H1 (cell line): ENCODE measurements around the gene SLC8A1. TPM values are rescaled to one million over a fixed set of nuclear protein-coding genes. Genes with fewer than 3 reads are reported as not detected.

Source experiments
- EP300 ChIP-seq, 2 experiments: IDR thresholded peaks; 1 replicate in 1 of 2; 2 replicates in 1 of 2; pipeline ENCODE4 v1.6.1; 2011 to 2012; ENCODE audit warnings: low read depth in 2 of 2, low read length in 2 of 2, mild to moderate bottlenecking in 2 of 2, borderline replicate concordance in 1 of 2, inconsistent platforms in 1 of 2, moderate library complexity in 1 of 2
- KDM1A ChIP-seq: fragments of 200-600, 300-600 bp; sonication (generic); IDR thresholded peaks from 2 replicates; pipeline ENCODE4 v1.7.1; 2016; ENCODE audit warnings: mild to moderate bottlenecking, low read length, borderline replicate concordance
- NANOG ChIP-seq: IDR thresholded peaks from 2 replicates; pipeline ENCODE4 v1.6.1; 2011; ENCODE audit warnings: low read length, low read depth, mild to moderate bottlenecking, inconsistent platforms; ENCODE audit not compliant: insufficient read depth, poor library complexity, severe bottlenecking
- RAD21 ChIP-seq, 2 experiments: IDR thresholded peaks in 1 of 2; conservative IDR thresholded peaks in 1 of 2; 2 replicates each; pipeline ENCODE4 v1.6.1; 2011; ENCODE audit warnings: low read depth in 2 of 2, low read length in 2 of 2, improper control_type of control experiment in 1 of 2, inconsistent platforms in 1 of 2, mild to moderate bottlenecking in 1 of 2, moderate library complexity in 1 of 2
- RNF2 ChIP-seq: fragments of 200-900, 300-1000 bp; sonication (generic); IDR thresholded peaks from 2 replicates; pipeline ENCODE4 v1.7.1; 2016; ENCODE audit warnings: borderline replicate concordance, low read depth, mild to moderate bottlenecking, antibody characterized with exemption, low read length; ENCODE audit not compliant: poor library complexity, severe bottlenecking; ENCODE audit errors: missing control alignments
- SAP30 ChIP-seq: fragments of 300-600 bp; sonication (generic); IDR thresholded peaks from 2 replicates; pipeline ENCODE4 v1.7.1; 2012; ENCODE audit warnings: low read length, moderate library complexity, mild to moderate bottlenecking, inconsistent platforms; ENCODE audit not compliant: insufficient read depth, insufficient replicate concordance
- SIRT6 ChIP-seq: IDR thresholded peaks from one replicate; pipeline ENCODE4 v1.7.1; 2012; ENCODE audit warnings: low read length, inconsistent platforms
- polyA plus RNA-seq, 7 experiments: library from polyadenylated mRNA; depleted of rRNA in 3 of 7; stranded (reverse) in 5 of 7; unstranded in 2 of 7; fragments of >200 nt in 5 of 7; fragments of 200-250 nt in 2 of 7; gene quantifications; 1 replicate in 5 of 7; 2 replicates in 1 of 7; 4 replicates in 1 of 7; pipeline versions ENCODE4 v1.2.1 to v1.2.3, GENCODE V29; 2011 to 2013; ENCODE audit warnings: missing spikeins in 2 of 7, mixed read lengths in 2 of 7
- total RNA-seq: library from RNA; stranded (reverse); fragmentation: NEBNext Ultra II Directional; extraction: Animal tissue kit (Norgen Biotek cat#: 25700); gene quantifications from 2 replicates; pipeline ENCODE4 v1.2.1, GENCODE V29; 2021
- TF ChIP-seq, protein P1 (sequence below): fragments of 300-600 bp; sonication (generic); IDR thresholded peaks from 2 replicates; pipeline ENCODE4 v1.7.1; 2012; ENCODE audit warnings: low read length, moderate library complexity, mild to moderate bottlenecking, inconsistent platforms; ENCODE audit not compliant: insufficient replicate concordance
- TF ChIP-seq, protein P2 (sequence below): IDR thresholded peaks from 2 replicates; pipeline ENCODE4 v1.6.1; 2012; ENCODE audit warnings: inconsistent platforms

SLC8A1 gene
- total and polyA plus RNA-seq, 2 of the 8 experiments (the other 6 are each of a cell fraction or from before 2014, with no cell fraction given), result 0.68 to 3.6 TPM

DNA sequence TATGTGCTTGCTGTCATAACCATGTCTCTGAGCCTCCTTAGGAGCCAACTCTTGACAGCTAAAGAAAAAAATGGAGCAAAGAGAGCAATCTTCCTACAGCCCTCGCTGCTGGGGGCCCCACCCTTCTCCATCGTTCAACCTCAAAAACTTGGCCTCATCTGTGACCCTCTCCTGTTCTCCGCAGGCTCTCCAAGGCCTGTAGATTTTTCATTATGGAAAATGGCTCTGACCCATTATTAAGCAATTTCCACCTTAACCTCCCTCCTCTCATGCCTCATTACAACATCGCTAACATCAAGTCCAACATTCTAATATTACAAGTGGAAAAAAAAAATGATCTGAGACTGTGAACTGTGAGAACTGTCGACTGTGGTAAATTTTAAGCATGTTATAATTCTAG lies 98.7 kb downstream of the SLC8A1 start (continued):
- TF ChIP-seq, protein P1, sequence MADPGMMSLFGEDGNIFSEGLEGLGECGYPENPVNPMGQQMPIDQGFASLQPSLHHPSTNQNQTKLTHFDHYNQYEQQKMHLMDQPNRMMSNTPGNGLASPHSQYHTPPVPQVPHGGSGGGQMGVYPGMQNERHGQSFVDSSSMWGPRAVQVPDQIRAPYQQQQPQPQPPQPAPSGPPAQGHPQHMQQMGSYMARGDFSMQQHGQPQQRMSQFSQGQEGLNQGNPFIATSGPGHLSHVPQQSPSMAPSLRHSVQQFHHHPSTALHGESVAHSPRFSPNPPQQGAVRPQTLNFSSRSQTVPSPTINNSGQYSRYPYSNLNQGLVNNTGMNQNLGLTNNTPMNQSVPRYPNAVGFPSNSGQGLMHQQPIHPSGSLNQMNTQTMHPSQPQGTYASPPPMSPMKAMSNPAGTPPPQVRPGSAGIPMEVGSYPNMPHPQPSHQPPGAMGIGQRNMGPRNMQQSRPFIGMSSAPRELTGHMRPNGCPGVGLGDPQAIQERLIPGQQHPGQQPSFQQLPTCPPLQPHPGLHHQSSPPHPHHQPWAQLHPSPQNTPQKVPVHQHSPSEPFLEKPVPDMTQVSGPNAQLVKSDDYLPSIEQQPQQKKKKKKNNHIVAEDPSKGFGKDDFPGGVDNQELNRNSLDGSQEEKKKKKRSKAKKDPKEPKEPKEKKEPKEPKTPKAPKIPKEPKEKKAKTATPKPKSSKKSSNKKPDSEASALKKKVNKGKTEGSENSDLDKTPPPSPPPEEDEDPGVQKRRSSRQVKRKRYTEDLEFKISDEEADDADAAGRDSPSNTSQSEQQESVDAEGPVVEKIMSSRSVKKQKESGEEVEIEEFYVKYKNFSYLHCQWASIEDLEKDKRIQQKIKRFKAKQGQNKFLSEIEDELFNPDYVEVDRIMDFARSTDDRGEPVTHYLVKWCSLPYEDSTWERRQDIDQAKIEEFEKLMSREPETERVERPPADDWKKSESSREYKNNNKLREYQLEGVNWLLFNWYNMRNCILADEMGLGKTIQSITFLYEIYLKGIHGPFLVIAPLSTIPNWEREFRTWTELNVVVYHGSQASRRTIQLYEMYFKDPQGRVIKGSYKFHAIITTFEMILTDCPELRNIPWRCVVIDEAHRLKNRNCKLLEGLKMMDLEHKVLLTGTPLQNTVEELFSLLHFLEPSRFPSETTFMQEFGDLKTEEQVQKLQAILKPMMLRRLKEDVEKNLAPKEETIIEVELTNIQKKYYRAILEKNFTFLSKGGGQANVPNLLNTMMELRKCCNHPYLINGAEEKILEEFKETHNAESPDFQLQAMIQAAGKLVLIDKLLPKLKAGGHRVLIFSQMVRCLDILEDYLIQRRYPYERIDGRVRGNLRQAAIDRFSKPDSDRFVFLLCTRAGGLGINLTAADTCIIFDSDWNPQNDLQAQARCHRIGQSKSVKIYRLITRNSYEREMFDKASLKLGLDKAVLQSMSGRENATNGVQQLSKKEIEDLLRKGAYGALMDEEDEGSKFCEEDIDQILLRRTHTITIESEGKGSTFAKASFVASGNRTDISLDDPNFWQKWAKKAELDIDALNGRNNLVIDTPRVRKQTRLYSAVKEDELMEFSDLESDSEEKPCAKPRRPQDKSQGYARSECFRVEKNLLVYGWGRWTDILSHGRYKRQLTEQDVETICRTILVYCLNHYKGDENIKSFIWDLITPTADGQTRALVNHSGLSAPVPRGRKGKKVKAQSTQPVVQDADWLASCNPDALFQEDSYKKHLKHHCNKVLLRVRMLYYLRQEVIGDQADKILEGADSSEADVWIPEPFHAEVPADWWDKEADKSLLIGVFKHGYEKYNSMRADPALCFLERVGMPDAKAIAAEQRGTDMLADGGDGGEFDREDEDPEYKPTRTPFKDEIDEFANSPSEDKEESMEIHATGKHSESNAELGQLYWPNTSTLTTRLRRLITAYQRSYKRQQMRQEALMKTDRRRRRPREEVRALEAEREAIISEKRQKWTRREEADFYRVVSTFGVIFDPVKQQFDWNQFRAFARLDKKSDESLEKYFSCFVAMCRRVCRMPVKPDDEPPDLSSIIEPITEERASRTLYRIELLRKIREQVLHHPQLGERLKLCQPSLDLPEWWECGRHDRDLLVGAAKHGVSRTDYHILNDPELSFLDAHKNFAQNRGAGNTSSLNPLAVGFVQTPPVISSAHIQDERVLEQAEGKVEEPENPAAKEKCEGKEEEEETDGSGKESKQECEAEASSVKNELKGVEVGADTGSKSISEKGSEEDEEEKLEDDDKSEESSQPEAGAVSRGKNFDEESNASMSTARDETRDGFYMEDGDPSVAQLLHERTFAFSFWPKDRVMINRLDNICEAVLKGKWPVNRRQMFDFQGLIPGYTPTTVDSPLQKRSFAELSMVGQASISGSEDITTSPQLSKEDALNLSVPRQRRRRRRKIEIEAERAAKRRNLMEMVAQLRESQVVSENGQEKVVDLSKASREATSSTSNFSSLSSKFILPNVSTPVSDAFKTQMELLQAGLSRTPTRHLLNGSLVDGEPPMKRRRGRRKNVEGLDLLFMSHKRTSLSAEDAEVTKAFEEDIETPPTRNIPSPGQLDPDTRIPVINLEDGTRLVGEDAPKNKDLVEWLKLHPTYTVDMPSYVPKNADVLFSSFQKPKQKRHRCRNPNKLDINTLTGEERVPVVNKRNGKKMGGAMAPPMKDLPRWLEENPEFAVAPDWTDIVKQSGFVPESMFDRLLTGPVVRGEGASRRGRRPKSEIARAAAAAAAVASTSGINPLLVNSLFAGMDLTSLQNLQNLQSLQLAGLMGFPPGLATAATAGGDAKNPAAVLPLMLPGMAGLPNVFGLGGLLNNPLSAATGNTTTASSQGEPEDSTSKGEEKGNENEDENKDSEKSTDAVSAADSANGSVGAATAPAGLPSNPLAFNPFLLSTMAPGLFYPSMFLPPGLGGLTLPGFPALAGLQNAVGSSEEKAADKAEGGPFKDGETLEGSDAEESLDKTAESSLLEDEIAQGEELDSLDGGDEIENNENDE, result no peak
- TF ChIP-seq SIRT6 (no peak), RAD21 (IDR thresholded peaks at IDR 0.05 in 1 of 2, conservative IDR thresholded peaks at IDR 0.05 in 1 of 2; ENCODE audit: low read depth in 2 of 2, low read length in 2 of 2) (no peak), EP300 (IDR thresholded peaks at IDR 0.05; ENCODE audit: borderline replicate concordance in 1 of 2, low read depth in 2 of 2, low read length in 2 of 2) (no peak), KDM1A (no peak), SAP30 (no peak), NANOG (no peak), RNF2 (no peak)
- TF ChIP-seq, protein P2, sequence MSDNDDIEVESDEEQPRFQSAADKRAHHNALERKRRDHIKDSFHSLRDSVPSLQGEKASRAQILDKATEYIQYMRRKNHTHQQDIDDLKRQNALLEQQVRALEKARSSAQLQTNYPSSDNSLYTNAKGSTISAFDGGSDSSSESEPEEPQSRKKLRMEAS, result no peak
